Measurements from ENCODE around the gene KCNMA1.
A peak's percentile ranks its signal among the peaks of the same experiment; 100 is the strongest.

The KCNMA1 gene

DNA sequence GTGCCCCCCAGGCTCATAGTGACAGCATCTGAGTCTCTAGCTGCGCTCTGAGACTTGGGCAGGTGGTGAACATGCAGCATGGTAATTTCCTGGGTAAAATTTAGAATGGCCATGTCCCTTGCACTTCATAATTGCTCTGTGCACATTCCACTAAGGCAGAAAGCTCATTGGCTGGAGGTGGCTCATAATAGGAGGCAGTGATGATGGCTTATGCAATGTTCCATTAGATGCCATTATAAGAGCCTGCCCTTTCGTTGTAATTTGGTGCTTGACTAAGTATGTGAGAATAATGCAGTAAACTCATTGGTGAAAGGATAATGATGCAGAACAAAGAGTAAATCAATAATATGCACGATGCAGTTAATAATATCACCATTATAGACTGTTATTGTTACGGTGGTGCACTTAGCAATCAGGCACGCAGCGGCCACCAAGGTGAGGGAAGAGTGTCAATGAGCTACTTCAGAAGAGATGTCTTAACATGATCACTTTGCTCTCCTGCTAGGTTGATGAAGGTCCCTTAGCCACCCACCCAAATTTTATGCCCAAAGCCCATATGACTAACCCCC, 545.9 kb downstream of the KCNMA1 start:
- no peak for DNase-seq (ENCODE audit: low read depth, low spot score)

DNA sequence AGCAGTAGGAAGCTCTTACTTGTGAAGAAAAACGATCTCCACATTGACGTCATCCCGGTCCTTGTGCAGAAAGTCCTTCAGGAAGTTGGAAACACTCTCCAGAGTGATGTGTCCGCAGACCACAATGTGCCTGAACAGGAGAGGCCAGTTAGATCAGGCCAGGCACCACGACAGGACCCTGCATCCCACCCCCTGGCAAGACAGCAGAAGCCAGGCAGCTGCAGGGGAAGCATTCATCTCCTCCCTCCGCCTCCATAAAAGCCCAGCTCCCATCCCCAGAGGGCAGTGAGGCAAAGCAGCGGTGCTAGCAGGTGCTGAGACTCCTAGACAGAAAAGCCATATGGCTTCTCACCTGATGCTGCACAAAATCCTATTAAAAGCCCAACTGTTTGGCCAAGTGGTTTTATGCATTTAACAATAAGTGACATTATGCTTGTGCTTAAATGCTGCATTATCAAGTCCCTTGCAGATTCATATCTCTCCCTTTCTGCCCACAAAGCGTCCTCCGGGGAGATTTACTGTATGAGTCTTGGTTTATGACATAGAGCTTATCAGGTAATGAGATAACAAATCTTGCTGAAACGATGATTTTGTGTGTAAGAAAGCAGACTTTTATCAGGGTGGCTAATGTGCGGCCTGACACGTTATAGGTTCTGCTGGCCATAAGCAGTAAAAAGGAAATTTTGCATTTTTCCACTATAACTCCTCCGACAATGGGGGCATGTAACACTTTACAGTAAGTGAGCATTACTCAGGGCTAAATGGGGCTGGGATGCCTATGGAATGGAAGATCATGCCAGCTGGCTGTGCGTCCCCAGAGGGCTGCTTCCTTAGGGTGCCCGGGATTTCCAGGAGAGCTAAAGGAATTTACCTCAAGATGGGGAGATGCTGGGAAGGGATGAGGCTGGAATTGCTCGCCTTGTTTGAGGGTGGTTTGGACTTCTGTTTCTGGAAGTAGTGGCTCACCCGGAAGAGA, 546.9 kb downstream of the KCNMA1 start:
- DNase-seq (ENCODE audit: low read depth, low spot score), result no peak

DNA sequence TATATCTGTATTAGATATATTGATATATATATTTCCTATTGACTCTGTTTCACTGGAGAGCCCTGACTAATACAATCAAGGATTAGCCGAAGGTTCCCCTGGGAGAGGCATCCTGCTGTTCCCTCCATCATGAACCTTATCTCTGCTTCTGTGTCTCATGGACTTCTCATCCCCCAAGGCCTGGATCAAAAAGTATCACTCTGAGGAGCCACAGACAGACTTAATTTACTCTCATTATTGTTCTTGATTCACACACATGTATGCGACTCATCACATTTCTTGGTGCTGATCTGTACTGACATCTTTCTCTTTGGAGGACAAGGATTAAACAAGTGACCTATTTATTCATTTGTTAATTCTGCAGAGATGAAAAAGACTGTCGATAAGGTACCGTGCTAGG, 550.2 kb downstream of the KCNMA1 start:
- DNase-seq (ENCODE audit: low read depth, low spot score), result no peak

DNA sequence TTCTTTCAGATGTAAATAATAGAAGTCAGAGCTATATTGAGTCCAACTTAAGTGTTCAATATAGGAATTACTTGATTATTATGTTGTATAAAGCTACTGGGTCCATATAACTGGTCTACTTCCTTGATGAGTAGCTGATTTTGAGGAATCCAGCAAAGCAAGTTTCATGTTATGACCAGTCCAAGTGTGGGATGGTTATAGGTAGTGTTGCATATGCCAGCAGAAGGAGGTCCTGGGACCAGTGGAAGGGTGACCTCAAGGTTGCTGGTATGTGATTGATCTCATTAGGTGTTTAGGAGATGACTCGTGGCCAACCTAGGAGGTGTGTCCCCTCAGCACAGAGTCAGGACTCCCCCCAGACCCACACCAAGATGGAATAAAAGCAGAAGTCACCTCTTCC, 551.5 kb downstream of the KCNMA1 start:
- no peak for DNase-seq (ENCODE audit: low read depth, low spot score)

DNA sequence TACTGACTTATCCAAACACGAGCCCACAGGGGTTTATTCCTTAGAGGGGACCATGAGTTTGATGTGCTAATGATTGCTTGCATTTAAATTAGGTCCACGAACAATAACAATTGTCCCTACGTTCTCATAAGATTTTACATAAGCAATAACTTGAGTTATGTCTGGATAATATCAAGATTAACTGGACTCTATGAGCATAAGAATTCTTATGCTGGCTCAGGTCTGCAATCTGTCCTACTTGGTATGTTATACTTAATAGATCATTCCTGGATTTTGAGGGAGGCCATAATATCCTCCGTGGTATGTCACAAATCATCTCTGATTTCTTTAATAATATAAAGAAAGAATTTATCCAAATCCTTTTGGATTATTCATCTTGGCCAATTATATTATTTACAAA, 552.3 kb downstream of the KCNMA1 start:
- no peak for DNase-seq (ENCODE audit: low read depth, low spot score)

DNA sequence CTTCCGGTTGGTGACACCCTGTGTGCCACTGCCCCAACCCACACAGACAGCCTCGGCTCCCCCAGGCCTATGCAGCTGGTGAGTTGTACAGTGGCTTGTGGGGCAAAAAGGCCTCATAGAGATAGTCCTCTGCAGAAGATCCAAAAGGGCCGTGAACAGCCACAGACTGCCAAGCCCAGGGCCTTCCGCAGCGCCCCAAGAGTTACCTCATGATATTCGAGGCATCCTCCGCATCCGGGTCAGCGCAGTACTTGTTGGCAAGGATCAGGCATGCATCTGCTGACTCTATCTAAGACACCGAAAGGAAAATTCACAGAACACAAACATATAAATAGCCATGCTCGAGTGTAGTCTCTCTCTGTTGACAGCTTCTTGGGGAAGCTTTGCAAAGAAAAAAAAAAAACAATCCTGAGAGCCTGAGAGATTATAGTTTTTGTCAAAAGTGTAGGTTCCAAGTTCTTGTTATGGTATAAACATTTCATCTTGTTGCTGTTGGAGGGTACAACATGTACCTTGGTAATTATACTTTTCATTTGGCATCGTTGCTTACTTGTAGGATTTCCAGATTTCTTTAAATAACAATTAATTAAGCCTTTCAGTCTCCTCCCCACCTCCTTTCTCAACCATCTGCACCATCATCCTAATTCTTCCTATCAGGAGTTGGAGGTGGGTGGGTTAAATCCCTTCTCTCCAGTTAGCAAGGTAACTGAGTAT, 553.0 kb downstream of the KCNMA1 start:
- no peak for DNase-seq (ENCODE audit: low read depth, low spot score)

DNA sequence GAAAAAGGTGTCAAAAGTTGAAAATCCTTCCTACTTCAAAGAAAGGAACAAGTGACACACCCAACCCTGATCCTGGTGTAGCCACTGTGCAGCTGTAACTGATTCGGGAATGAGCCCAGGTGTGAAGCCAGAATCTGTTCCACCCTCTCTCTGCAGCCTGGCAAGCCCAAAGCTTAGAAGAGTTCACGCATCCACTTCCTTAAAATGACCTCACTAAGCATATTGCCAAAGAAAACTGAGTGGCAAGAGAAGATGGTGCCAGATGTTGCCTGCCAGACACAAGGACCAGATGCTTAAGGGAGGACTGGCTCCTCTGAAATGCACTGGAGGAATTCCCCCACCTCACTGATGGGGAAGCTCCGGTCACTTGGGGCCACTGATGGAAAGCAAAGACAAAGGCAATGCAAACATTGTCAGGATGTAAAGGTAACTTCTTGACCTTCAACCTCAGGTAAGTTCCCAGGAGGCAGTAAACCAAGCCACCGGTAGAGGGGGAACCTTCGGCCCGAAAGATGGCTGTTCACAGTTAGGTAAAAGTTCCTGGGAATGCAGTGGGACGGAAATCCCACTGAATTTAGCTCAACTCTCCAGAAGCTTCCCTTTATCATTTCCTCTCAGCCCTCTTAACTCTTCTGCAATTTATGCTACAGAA, 554.9 kb downstream of the KCNMA1 start:
- DNase-seq (ENCODE audit: low read depth, low spot score), result no peak

DNA sequence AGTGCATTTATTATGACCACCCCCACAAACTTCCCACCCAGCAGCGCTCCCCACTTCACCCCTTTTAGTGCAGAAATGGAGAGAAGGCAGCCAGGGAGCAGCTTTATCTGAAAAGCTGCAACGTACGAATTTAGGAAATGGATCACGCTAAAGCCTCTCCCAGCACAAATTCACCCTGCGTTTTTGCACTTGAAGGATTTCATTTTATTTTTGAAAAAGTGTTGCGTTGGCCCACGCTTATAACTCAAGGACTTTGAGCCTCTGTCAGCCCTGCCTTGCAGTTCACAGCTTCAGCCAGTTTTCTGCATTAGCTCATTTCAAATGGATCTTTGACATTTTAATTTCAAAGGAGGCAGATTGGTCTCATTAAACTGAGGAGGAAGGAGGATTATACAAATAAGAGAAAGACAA, 556.1 kb downstream of the KCNMA1 start:
- no peak for DNase-seq (ENCODE audit: low read depth, low spot score)

DNA sequence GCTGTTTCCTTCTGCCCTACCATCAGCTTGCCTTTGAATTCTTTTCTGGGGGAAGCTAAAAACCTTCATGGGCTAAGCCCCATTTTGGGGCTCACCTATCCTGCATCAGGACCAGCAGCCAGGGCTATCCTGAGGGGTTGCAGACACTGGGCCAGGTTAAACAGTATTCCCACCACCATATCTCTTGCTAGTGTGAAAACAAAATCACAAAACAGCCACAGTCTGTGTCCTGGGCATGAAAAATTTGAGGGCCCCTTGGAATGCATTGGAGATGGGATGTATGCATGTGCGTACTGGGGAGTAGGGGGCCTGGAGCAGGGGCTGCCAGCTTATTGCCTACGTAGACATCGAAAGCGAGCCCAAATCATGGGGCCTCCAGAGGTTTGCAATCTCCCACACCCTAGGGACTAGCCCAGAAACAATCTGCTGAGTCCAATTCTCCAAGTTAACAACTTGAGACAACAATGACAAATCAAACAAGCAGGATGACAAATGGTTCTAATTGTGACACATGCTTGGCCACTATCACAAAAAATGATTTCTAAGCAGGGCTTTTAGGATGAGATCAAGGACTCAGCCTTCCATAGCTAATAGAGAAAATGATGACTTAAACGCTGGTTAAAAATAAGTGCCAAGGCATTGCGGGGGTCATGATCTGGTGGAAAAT, 557.1 kb downstream of the KCNMA1 start:
- no peak for DNase-seq (ENCODE audit: low read depth, low spot score)

DNA sequence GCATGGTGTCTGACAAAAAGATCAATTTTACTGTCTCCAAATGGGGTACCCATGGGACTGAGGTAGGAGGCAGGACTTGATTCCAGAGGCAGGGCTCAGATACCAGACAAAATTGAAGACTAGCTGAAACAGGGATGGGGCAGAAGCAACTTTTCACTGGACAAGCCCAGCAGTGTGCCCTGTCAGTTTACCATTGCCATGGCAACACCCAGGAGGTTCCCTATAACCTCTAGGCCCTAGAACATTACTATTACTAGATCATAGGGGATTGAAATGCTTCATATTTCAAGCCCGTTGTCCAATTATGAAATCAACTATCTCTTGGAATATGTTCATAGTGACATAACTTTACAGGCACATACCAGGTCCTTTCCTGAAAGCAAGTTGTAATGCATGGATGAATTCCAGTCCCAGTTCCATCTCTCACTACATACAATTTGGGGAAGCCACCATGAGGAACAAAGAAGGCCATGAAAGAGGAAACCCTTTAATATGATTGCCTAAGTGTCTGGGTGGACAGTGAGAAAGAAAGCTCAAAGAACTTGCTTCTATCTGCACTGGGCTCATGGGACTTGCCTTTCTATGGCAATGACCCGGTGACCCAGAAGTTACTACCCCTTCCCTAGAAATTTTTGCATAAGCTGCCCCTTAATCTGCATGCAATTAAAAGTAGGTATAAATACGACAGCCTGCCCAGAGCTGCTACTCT, 557.9 kb downstream of the KCNMA1 start:
- no peak for DNase-seq (ENCODE audit: low read depth, low spot score)

DNA sequence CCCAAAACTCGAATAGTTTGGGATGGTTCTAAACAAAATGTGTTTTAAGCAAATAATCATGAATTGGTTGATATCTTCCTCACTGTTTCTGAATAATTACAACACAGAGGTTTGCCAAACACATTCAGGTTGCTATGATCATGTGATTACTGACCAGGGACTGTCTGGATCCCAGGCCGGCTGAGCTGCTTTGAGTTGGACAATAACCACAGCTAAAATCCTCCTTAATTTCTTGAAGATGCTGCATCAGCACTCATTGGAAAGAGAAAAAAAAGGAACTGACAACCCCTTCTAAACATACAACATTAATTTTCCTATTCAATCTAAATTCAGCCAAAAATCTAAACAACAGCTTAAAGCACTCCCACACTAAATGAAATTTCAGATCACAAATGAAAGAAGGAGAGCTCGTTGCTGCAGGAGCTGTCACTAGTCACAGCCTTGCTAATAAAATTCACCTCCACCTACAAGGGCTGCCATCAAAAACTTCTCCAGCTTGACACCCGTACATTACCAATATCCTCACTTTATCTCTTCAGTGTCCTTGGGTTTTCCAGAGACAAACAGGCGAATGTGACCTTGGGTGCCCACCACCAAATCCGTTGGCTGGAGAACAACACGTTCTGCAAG, 560.2 kb downstream of the KCNMA1 start:
- DNase-seq (ENCODE audit: low read depth, low spot score), result peak; percentile 3

DNA sequence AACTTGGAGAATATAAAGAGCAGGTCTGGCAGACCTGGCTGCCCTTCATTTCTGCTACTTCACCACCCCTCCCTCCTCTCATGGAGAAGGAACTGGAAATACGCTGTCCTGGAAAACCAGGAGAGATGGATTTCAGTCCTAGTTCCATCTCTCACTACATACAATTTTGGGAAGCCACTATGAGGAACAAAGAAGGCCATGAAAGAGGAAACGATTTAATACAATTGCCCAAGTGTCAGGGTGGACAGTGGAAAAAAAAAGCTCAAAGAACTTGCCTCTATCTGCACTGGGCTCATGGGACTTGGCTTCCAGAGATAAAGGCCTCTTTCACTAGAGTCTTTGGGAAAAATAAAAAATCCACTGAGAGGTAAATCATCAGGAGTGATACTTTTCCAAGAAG, 561.7 kb downstream of the KCNMA1 start:
- DNase-seq (ENCODE audit: low read depth, low spot score), result no peak

DNA sequence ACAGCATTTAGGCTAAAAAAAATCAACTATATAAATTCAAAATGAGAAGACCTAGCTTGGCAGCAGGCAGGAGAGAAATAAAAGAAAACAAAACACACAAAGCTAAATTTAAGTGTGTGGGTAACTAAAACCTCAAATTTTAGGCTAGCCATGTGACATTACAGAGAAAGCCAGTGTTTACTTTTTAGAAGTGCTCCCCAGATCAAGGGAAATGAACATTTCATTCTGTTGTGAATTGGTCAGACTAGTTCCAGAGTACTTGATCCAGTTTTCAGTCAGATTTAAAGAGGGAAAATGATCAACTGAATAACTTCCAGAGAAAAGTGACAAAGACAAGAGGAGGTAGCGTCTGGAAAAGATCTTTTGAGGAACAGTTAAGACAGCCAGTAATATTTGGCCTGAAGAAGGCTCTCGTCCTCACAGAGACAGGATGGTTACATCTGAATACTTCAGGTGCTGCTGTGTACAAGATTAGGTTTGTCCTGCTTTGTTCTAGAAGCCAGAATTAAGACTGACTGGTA, 563.4 kb downstream of the KCNMA1 start:
- no peak for DNase-seq (ENCODE audit: low read depth, low spot score)

DNA sequence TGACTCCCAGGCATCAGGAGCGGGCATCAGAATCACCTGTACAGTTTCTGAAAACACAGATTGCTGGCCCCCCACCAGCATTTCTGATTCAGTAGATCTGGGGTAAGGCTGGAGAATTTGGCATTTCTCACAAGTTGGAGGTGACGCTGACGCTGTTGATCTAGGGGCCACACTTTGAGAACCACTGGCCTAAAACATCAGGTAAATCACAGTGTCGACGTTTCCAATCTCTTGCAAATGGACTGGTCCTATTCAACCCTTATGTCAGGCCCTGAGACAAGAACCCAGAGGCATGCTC, 564.0 kb downstream of the KCNMA1 start:
- DNase-seq (ENCODE audit: low read depth, low spot score), result no peak

DNA sequence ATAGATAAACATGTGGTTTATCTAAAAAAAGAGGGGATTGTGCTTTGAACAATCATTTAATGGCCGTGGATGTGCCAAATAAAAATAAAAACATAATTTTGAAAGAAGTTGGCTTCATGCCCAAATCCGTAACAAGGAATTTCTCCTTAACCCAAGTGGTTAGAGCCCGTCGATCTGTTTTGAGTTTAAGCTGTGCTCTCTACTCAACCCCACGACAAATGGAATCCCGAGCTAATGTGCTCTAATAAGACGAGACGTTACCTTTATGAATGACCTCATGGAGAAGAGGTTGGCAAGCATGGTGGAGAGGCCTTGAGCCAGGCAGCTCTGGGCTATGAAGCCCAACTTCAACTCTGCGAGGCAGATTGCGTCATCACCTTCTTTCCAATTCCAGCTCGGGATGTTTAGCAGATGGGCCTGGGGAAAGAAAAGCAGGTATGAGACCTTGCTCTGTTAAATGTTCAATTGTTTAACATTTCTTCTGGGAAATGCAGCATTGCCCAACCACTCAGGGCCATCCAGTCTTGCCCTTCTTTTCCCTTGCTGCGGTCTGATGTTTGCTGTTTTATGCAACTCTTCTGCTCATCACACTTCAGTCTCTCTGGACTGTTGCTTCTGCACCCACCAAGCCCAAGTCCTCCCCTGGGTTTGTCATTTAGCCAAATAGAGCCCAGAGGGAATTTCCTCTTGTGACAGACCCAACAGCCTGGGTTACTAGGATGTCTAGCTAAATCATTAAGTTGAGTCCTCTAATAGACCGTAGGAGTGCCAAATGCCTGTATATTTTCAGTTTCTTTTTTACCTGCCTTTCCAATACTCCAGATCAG, 564.6 kb downstream of the KCNMA1 start:
- DNase-seq (ENCODE audit: low read depth, low spot score), result no peak

DNA sequence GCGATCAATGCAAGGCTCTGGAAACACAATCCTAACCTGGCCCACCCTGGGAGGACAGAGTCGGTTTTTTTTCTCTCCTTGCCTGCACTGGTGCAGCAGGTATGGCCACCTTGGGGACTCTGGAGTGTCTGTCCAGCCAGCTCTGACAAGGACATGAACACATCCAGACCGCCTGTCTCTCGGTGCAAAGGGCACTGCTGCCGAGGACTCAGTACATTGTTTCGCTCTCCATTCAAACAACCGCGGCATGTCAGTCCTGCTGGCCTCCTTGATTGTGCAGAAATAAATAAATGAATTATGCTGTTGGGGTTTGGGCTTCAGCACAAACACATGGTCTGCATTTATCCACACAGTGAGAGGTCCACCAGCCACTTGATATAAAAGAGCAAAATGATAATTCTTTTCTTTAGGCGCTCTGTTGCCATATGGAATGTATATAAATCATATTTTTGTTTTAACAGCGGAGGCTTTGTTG, 565.2 kb downstream of the KCNMA1 start:
- DNase-seq (ENCODE audit: low read depth, low spot score), result no peak

DNA sequence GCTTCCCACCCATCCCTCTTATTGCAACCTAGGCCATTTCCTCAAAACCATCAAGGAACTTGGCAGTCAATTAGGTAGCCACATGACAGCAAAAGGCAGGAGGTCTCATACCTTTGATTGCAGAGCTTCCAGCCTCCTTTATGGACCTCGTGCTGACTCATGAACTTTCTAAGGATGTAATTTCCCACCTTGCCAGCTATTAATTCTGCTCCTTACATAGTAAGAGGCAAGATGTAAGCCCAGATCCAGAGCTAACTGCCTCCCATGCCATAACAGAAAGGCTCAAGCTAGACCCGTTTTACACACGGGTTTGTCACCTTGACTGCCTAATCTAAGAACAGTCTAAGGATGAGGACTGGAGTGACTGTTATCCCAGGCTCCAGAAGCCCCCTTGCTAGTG, 565.7 kb downstream of the KCNMA1 start:
- DNase-seq (ENCODE audit: low read depth, low spot score), result no peak

DNA sequence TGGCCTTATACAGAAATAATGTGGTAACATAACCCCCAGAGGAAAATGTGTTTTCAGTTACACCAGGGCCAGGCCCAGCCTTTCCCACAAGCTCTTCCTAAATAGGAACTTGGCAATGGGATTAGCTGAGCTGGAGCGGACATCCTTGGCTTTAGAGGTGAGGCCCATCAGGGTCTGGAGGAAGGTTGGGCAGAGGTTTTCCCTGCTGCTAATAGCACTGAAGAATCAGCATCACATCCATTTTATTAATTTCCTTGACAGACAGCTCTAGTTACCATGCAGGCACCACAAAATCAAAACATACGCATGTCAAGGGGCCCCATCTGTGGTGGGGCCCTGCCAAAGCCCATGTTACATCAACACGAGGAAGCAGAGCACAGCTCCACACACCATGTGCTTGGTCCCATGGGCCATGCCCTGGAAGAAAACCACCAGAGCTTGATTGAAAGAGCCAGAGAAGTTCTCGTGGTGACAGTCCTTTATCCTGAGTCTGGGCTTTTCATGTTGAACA, 566.6 kb downstream of the KCNMA1 start:
- no peak for DNase-seq (ENCODE audit: low read depth, low spot score)

DNA sequence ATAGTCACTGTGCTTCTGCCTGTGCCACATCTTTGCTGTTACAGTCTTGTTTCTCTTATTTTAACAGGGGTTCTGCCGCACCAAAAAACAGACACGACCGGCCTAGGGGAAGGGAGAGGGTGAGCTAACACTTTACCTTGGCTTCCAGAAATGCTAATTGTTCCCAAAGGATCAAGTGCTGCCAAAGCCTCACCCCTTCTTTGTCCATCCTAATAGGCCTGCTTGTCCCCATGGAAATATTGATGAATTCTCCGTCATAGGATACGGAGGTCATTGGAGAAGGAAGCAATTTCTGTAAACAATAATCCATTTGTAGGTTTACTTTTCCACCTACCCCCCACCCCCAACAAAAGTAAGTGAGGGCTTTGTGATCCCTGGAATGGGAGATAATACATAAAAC, 567.3 kb downstream of the KCNMA1 start:
- DNase-seq (ENCODE audit: low read depth, low spot score), result no peak

All from astrocyte of the hippocampus (primary cell).